ENCODE measurements around the gene APLF.

- TF ChIP-seq CTCF (IDR thresholded peaks at IDR 0.05; ENCODE audit: low read depth, low read length, missing input control) (no peak), EGR1 (IDR thresholded peaks at IDR 0.05; ENCODE audit: low read depth in 2 of 2) (no peak), REST (IDR thresholded peaks at IDR 0.05) (no peak), RAD21 (IDR thresholded peaks at IDR 0.05) (no peak), TAF1 (conservative IDR thresholded peaks at IDR 0.05) (no peak)
Observed at GRCh38 chr2:68417926-68418325, 49.5 kb upstream of the APLF start.

All from liver (tissue), 3 donors.